ENCODE data around the gene ZFP3. TPM values are rescaled to one million over a fixed set of nuclear protein-coding genes. Genes with fewer than 3 reads are reported as not detected.

ZFP3 gene
- total RNA-seq, 1 experiment from 2014 or later, result not detected

- CTCF ChIA-PET, result interaction anchor here (1.4 kb wide), 1 partner anchor 67 kb away, joined by 4 read pairs; no protein-coding TSS in a partner anchor
These were observed 30.8 kb upstream of the ZFP3 start for GRCh38 chr17:5047446-5047845.

GRCh38 chr17:5049314-5049841 lies 28.9 kb upstream of the ZFP3 start:
- CTCF ChIA-PET, result interaction anchor here (0.6 kb wide), 1 partner anchor 141 kb away, joined by 3 read pairs; no protein-coding TSS in a partner anchor
- intact Hi-C loops (cut with micrococcal nuclease), result no loop called here

More at GRCh38 chr17:5047446-5047845, 30.8 kb upstream of the ZFP3 start:
- no peak for DNase-seq (ENCODE audit: unreplicated experiment)
- no peak overlapping the region for H3K4me3 Mint-ChIP-seq (ENCODE audit: unreplicated experiment)
- no peak for TF ChIP-seq CTCF (IDR thresholded peaks at IDR 0.05; ENCODE audit: unreplicated experiment)
- BruUV-seq (replicated peaks), result no TSS peak
- POLR2A ChIA-PET, result interaction anchor here (1.2 to 1.5 kb wide), 2 partner anchors 12 to 99 kb away, joined by 3 read pairs; partner anchors contain the start of genes PFN1 and SLC52A1
- no peaks in the 10 kb centered on the region for H3K9me3 Mint-ChIP-seq (ENCODE audit: unreplicated experiment)
- H3K4me1 Mint-ChIP-seq (ENCODE audit: insufficient read depth, unreplicated experiment), result no peaks in the 10 kb centered on the region
- no peaks in the 10 kb centered on the region for H3K36me3 Mint-ChIP-seq (ENCODE audit: insufficient read depth, unreplicated experiment)
- H3K27ac Mint-ChIP-seq (ENCODE audit: low read depth, unreplicated experiment), result no peak overlapping the region
- no peaks in the 10 kb centered on the region for H3K27me3 Mint-ChIP-seq (ENCODE audit: insufficient read depth, unreplicated experiment)
- intact Hi-C loops (cut with micrococcal nuclease), result no loop called here

GRCh38 chr17:5050278-5050677 lies 28.0 kb upstream of the ZFP3 start:
- H3K27ac Mint-ChIP-seq (ENCODE audit: low read depth, unreplicated experiment), result no peak overlapping the region
- no peaks in the 10 kb centered on the region for H3K4me1 Mint-ChIP-seq (ENCODE audit: insufficient read depth, unreplicated experiment)
- DNase-seq (ENCODE audit: unreplicated experiment), result no peak
- intact Hi-C loops (cut with micrococcal nuclease), result no loop called here
- no peak overlapping the region for H3K4me3 Mint-ChIP-seq (ENCODE audit: unreplicated experiment)
- no TSS peak for BruUV-seq (replicated peaks)
- H3K36me3 Mint-ChIP-seq (ENCODE audit: insufficient read depth, unreplicated experiment), result no peaks in the 10 kb centered on the region
- ChIA-PET CTCF (no interaction called here), POLR2A (no interaction called here)
- H3K27me3 Mint-ChIP-seq (ENCODE audit: insufficient read depth, unreplicated experiment), result no peaks in the 10 kb centered on the region
- no peaks in the 10 kb centered on the region for H3K9me3 Mint-ChIP-seq (ENCODE audit: unreplicated experiment)
- TF ChIP-seq CTCF (IDR thresholded peaks at IDR 0.05; ENCODE audit: unreplicated experiment), result no peak

More at GRCh38 chr17:5049314-5049841, 28.9 kb upstream of the ZFP3 start:
- Mint-ChIP-seq H3K4me3 (ENCODE audit: unreplicated experiment) (no peak overlapping the region), H3K36me3 (ENCODE audit: insufficient read depth, unreplicated experiment) (no peaks in the 10 kb centered on the region), H3K27me3 (ENCODE audit: insufficient read depth, unreplicated experiment) (no peaks in the 10 kb centered on the region), H3K27ac (ENCODE audit: low read depth, unreplicated experiment) (no peak overlapping the region), H3K9me3 (ENCODE audit: unreplicated experiment) (no peaks in the 10 kb centered on the region), H3K4me1 (ENCODE audit: insufficient read depth, unreplicated experiment) (no peaks in the 10 kb centered on the region)
- no peak for DNase-seq (ENCODE audit: unreplicated experiment)
- POLR2A ChIA-PET, result no interaction called here
- no peak for TF ChIP-seq CTCF (IDR thresholded peaks at IDR 0.05; ENCODE audit: unreplicated experiment)
- no TSS peak for BruUV-seq (replicated peaks)

GRCh38 chr17:5055543-5055942 lies 22.7 kb upstream of the ZFP3 start:
- BruUV-seq (replicated peaks), result no TSS peak
- intact Hi-C loops (cut with micrococcal nuclease), result no loop called here
- H3K36me3 Mint-ChIP-seq (ENCODE audit: insufficient read depth, unreplicated experiment), result no peaks in the 10 kb centered on the region
- ChIA-PET POLR2A (interaction anchor here (0.5 kb wide), 1 partner anchor 52 kb away, joined by 4 read pairs; no protein-coding TSS in a partner anchor), CTCF (interaction anchor here (0.6 kb wide), 1 partner anchor 37 kb away, joined by 5 read pairs; no protein-coding TSS in a partner anchor)
- peaks cover 11% of the 10 kb centered on the region for H3K27me3 Mint-ChIP-seq (ENCODE audit: insufficient read depth, unreplicated experiment)
- no peak for TF ChIP-seq CTCF (IDR thresholded peaks at IDR 0.05; ENCODE audit: unreplicated experiment)
- H3K4me1 Mint-ChIP-seq (ENCODE audit: insufficient read depth, unreplicated experiment), result peaks cover 6% of the 10 kb centered on the region
- H3K9me3 Mint-ChIP-seq (ENCODE audit: unreplicated experiment), result no peaks in the 10 kb centered on the region
- H3K27ac Mint-ChIP-seq (ENCODE audit: low read depth, unreplicated experiment), result no peak overlapping the region
- H3K4me3 Mint-ChIP-seq (ENCODE audit: unreplicated experiment), result no peak overlapping the region
- no peak for DNase-seq (ENCODE audit: unreplicated experiment)

Data from MCF 10A (cell line).